NAMALWA (cell line): ENCODE measurements around the gene MAP1B.
A peak's percentile ranks its signal among the peaks of the same experiment; 100 is the strongest.

Experiments
- DNase-seq: peaks from one replicate; pipeline ENCODE4 v3.0.0-alpha.2; 2015; ENCODE audit warnings: low spot score

The MAP1B gene

DNA sequence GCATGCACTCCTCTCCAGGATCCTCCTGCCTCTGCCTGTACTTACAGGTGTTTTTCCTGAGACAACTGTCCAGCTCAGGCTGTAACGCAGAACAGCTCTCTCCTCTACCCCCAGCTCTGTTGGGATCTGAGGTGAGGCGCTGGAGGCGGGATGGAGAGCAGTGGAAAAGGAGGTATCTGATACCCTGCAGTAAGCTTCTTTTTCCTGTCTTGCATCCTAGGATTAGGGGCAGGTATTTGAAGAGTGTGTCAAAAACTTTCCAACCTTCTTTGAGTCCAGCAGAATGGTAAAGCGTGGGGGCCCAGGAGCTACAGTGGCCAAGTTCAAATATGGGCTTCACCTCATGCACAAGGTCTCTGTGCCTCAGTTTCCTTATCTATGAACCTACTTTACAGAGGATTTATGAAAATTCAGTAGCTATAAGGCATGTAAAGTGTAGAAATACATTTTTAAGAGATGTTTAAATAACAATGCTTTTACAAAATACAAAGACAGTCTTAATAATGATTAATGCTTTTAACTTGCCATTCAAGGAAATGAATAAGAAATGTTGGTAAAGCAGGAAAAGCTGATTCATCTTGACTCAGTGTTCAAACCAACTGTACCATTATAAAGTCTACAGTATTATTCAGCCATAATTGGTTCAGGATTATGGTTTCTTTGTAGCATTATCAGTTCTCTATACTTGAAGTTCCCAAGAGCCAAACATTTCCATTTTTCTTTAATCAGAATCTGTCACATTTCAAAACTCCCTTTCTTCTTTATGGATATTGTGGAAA, 26.1 kb downstream of the MAP1B start:
- no peak for DNase-seq

- no peak for DNase-seq
Measured at GRCh38 chr5:72134226-72134899, 27.1 kb downstream of the MAP1B start.

DNA sequence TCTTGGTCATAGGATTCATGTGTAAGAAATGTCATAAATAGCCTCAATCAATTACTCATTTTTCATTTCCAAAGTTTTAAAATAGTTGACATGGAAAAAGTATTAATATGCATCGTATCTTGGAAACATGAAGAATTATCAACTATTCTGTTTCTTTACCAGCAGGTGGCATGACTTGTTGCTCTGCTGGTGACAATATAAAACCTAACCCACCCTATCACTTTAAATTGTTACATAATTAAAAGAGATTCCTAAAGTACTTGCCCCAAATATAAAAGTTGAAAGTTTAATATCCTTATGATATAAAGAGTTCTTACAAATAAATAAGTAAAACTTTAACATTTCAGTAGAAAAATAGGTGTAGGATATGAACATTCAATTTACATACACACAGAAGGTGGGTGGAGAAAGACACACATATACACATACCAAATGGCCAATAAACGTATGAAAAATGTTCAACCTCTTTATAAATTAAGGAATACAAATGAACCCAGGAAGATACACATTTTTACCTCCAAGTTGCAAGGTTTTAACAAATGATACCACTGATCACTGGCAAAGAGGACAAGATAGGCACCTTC, 30.6 kb downstream of the MAP1B start:
- peak; percentile 48 for DNase-seq

DNA sequence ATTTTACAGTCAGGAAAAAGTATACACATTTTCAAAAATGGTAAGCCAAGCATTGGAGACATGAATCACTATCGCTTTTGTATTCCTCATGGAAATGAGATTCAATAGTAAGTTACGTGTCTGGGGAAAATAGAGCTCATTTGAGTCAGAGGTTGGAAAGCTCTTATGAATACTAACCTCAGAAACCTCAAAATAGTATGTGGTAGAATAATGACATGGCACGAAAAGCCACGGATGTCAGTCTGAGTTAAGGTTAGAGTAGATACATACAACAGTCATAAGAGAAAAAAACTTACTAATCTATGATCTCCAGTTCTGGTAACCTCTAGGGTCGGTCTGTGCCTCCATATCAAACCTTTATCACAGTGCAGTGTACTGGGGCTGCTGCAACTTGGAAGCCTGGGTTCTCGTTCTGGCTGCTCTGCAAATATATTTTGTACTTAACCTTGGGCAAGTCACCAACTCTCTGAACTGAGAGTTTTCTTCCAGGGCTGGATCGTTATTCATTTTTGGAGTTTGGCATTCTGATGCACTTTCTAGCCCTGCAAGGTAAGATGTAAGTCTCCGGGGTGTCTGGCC, 31.8 kb downstream of the MAP1B start:
- no peak for DNase-seq

DNA sequence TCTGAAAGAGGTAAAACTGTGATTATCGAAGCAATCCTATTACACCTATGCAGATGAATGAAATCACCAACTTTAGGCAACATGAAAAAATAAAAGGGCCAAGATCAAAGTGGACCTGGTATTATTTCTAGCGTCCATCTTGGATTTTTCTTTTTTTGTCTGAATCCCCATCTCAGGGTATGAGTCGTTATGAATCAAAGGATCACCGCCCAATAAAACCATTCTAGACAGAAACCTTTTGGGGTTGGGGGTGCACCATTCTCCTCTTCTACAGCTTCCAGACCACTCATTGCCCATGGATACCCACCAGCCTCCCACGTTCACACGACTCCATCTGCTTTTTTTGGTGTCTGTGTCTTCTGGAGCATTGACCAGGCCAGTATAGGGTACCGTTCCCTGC, 33.4 kb downstream of the MAP1B start:
- no peak for DNase-seq

- no peak for DNase-seq
Measured at GRCh38 chr5:72141440-72142355, 34.4 kb downstream of the MAP1B start.

DNA sequence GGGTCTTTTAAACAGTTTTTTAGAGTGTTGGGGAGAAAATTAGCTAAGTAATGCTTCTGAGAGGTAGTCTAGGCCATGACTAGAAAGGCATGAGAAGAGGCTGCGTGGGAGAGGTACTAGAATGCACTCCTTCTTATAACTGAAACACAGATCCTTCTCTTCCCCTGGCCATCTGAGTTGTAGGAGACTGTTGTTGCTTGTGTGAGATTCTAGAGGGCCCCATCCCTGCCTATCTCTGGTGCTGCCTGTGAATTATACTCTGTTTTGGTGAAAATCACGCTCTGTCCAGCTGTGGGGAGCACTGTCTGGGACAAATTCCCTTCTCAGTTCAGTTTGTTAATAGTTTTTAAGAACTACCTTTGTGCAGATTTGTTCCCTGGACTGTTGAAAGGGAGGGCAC, 37.5 kb downstream of the MAP1B start:
- DNase-seq, result no peak

DNA sequence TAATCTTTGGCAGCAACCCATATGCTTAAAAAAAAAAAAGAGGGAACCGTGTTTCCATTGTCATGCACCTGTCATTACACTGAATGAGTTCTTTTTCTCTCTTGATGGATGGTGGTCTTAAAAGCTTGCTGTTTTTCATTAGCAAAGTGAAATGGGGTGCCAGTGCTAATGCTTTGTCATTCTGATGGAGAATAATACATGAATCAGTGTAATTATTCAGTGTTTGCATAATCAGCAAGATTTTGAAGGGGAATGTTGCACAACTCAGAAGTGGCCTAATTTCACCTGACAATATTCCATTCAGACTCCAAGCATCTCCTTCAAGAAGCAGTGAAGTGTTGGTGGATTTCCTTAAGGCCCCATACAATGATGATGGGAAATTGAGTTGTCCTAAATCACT, 38.1 kb downstream of the MAP1B start:
- no peak for DNase-seq

DNA sequence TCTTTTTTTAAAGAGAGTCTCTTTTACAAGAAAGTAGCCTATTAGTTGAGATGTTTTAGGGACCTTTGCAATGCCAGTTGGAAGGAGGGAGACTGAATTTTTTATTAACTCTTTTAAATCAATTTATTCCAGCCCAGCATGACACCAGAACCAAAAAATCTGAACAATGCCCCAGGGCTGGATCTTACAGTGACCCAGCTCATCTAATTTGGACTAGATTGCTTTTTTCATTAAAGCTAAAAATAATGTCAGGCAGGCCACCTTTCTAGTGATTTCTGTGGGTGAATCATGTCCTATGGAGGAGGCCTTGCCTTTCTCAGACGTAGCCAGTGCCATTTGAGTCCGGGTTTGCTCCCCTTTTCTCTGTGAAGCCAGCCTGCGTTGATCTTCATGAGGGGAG, 38.8 kb downstream of the MAP1B start:
- no peak for DNase-seq

DNA sequence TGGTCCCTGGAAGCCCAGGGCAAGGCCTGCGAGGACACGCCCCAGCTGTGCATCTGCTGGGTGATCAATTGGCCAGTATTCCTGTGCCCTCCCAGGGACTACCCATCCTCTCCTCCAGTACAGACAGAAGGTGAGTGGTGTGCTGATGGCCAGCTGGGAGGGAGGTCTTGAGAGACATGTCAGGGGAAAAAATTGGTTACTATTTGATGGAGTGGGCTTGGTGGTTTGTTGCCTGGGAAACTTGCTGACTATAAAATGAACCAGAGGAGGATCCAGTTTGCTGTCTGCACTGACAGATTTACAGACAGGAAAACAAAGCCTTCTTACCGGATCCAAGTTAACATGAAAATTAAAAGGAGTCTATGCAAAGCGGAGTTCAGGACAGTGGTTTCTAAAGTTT, 40.3 kb downstream of the MAP1B start:
- no peak for DNase-seq

- no peak for DNase-seq
Measured at GRCh38 chr5:72149742-72150141, 42.5 kb downstream of the MAP1B start.

DNA sequence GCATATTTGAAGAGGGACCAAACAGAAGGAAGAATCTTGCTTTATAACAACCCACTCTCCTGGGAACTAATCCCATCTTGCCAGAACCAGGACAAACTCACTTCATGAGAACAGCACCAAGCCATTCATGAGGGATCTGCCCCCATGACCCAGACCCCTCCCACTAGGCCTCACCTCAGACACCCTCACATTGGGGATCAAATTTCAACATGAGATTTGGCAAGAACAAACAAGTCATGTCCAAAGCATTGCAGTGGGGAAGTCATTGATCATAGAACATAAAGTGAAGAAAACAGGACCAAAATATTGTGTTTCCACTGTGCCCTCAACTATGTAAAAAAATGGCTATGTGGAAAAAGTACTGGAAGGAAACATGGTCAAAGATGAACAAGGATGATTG, 43.9 kb downstream of the MAP1B start:
- no peak for DNase-seq

DNA sequence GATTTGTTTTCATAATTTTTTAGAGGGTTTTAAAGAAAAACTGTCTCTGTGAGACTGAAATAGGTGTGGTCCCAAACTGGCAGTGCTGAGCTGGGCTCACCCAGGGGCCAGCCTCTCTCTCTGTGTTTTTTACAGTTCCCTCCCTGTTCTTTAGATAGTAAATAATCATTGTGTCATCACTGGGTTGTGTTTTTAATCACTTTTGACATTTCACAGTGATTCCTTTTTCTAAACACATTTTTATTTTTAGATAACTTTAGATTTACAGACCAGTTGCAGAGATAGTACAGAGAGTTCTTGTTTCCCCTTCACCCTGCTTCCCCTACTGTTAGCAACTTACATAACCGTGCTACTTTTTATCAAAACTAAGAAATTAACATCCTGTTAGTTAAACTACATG, 44.4 kb downstream of the MAP1B start:
- no peak for DNase-seq

DNA sequence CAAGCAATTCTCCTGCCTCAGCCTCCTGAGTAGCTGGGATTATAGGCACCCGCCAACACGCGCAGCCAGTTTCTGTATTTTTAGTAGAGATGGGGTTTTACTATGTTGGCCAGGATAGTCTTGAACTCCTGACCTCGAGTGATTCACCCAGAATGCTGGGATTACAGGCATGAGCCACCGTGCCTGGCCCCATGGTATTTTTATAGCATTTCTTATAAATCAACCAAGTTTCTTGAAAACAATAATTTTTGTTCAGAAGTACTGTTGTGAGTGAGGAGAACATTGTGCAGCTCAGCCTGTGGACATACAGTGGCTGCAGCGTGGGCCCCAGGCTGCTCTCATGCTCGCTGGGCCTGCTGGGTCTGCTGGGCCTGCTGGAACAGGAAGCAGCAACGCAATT, 45.3 kb downstream of the MAP1B start:
- DNase-seq, result no peak

GRCh38 chr5:72153551-72153950, 46.3 kb downstream of the MAP1B start:
- DNase-seq, result no peak

- no peak for DNase-seq
Measured at GRCh38 chr5:72154076-72154756, 46.9 kb downstream of the MAP1B start.

- DNase-seq, result no peak
Measured at GRCh38 chr5:72156946-72157624, 49.8 kb downstream of the MAP1B start.

- no peak for DNase-seq
Measured at GRCh38 chr5:72157625-72157962, 50.3 kb downstream of the MAP1B start.

- DNase-seq, result no peak
Measured at GRCh38 chr5:72159501-72159911, 52.2 kb downstream of the MAP1B start.

DNA sequence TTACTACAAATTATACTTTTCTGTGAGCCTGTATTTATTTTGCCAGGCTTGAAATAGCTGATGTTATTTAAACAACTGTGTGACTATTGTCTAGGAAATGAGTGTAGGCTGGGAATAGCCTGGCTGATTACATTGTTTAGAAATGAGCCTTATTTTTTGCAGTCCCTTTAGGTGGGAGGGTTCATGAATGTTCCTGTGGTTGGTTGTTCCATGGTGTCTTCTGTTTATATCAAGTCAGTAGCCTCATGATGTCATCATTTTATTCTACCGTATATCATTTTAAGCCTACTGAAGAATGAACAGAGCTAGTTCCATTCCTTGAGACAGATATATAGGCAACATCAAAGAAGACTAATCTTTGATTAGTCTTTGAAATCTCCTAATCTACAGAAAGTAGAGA, 53.1 kb downstream of the MAP1B start:
- no peak for DNase-seq

GRCh38 chr5:72160959-72161358, 53.7 kb downstream of the MAP1B start:
- DNase-seq, result no peak
